Measurements from ENCODE around the gene LCN6. TPM values are rescaled to one million over a fixed set of nuclear protein-coding genes. Genes with fewer than 3 reads are reported as not detected.
A peak's percentile ranks its signal among the peaks of the same experiment; 100 is the strongest.

The LCN6 gene
- total and polyA plus RNA-seq, 8 donors = 1.1 to 25.6 (median 4.2) TPM; not detected in 2

- no peak overlapping the region for H3K4me3 ChIP-seq
- DNase-seq (peak in 1 of 6 donors; percentile 57), FAIRE-seq (no peak), ATAC-seq (no peak)
- H3K27me3 ChIP-seq = no peaks in the 10 kb centered on the region
- H3K4me1 ChIP-seq = peaks cover 12 to 17% (median 14%) of the 10 kb centered on the region in 3 donors
- no peaks in the 10 kb centered on the region for H3K9me3 ChIP-seq
- intact Hi-C loops (cut with DNase I) = no loop called here
- 69 to 85% methylated on average over 11 of the region's 11 CpGs for WGBS, 2 donors
- no peak overlapping the region for H3K27ac ChIP-seq
- no peak for TF ChIP-seq CTCF (IDR thresholded peaks at IDR 0.05)
- H3K36me3 ChIP-seq = no peaks in the 10 kb centered on the region
Measured at GRCh38 chr9:136740069-136740468, 8.3 kb downstream of the LCN6 start.

GRCh38 chr9:136739509-136739908 lies 8.8 kb downstream of the LCN6 start:
- DNase-seq (peak in 1 of 6 donors; percentile 47), ATAC-seq (no peak), FAIRE-seq (no peak)
- 74 to 91% methylated on average over 23 of the region's 23 CpGs for WGBS, 2 donors
- H3K27ac ChIP-seq = no peak overlapping the region
- H3K36me3 ChIP-seq = no peaks in the 10 kb centered on the region
- intact Hi-C loops (cut with DNase I) = no loop called here
- no peaks in the 10 kb centered on the region for H3K27me3 ChIP-seq
- H3K9me3 ChIP-seq = no peaks in the 10 kb centered on the region
- peaks cover 12 to 17% (median 14%) of the 10 kb centered on the region in 3 donors for H3K4me1 ChIP-seq
- no peak overlapping the region for H3K4me3 ChIP-seq
- no peak for TF ChIP-seq CTCF (IDR thresholded peaks at IDR 0.05)

- intact Hi-C loops (cut with DNase I) = no loop called here
- no peaks in the 10 kb centered on the region for H3K9me3 ChIP-seq
- ATAC-seq (no peak), FAIRE-seq (no peak), DNase-seq (peak in 1 of 6 donors; percentile 35)
- no peak overlapping the region for H3K4me3 ChIP-seq
- 78 to 87% methylated on average over 20 of the region's 20 CpGs for WGBS, 2 donors
- no peak for TF ChIP-seq CTCF (IDR thresholded peaks at IDR 0.05)
- no peaks in the 10 kb centered on the region for H3K36me3 ChIP-seq
- peaks cover 12 to 17% (median 14%) of the 10 kb centered on the region in 3 donors for H3K4me1 ChIP-seq
- H3K27me3 ChIP-seq = no peaks in the 10 kb centered on the region
- no peak overlapping the region for H3K27ac ChIP-seq
Measured at GRCh38 chr9:136738960-136739359, 9.4 kb downstream of the LCN6 start.

GRCh38 chr9:136735812-136736480 lies 12.4 kb downstream of the LCN6 start:
- no peak for ATAC-seq
- WGBS, 2 donors = 82 to 85% methylated on average over 20 to 21 of the region's 21 CpGs
- intact Hi-C loops (cut with DNase I) = no loop called here
- TF ChIP-seq CTCF (IDR thresholded peaks at IDR 0.05) = no peak
- Histone ChIP-seq H3K9me3 (no peaks in the 10 kb centered on the region), H3K27me3 (no peaks in the 10 kb centered on the region), H3K4me3 (no peak overlapping the region), H3K36me3 (no peaks in the 10 kb centered on the region), H3K27ac (no peak overlapping the region), H3K4me1 (peaks cover 0 to 2% (median 0%) of the 10 kb centered on the region in 3 donors)
- FAIRE-seq = no peak
- peak in 2 of 6 donors; percentile 21 to 62 for DNase-seq

- DNase-seq (peak in 2 of 6 donors; percentile 8 to 29), ATAC-seq (no peak), FAIRE-seq (no peak)
- no peak overlapping the region for H3K27ac ChIP-seq
- no peaks in the 10 kb centered on the region for H3K36me3 ChIP-seq
- no peaks in the 10 kb centered on the region for H3K4me1 ChIP-seq
- 84 to 85% methylated on average over 12 of the region's 12 CpGs for WGBS, 2 donors
- no peak for TF ChIP-seq CTCF (IDR thresholded peaks at IDR 0.05)
- intact Hi-C loops (cut with DNase I) = no loop called here
- no peaks in the 10 kb centered on the region for H3K27me3 ChIP-seq
- no peak overlapping the region for H3K4me3 ChIP-seq
- no peaks in the 10 kb centered on the region for H3K9me3 ChIP-seq
Measured at GRCh38 chr9:136734837-136735496, 13.4 kb downstream of the LCN6 start.

Measured in pancreas (tissue), 10 donors.